K562 (cell line): ENCODE results near the gene PPT2. TPM values are rescaled to one million over a fixed set of nuclear protein-coding genes. Genes with fewer than 3 reads are reported as not detected.
A peak's percentile ranks its signal among the peaks of the same experiment; 100 is the strongest.

Source experiments
- ARID1B ChIP-seq: fragments of 450-650 bp; IDR thresholded peaks from 2 replicates; pipeline ENCODE4 v1.6.1; 2016; ENCODE audit warnings: antibody characterized with exemption, mild to moderate bottlenecking, inconsistent platforms
- BMI1 ChIP-seq: fragments of 150-350 bp; IDR thresholded peaks from 2 replicates; pipeline ENCODE4 v1.6.1; 2014; ENCODE audit warnings: low read length
- CBX8 ChIP-seq: fragments of 200-600 bp; sonication (generic); IDR thresholded peaks from 2 replicates; pipeline ENCODE4 v1.6.1; 2012; ENCODE audit warnings: borderline replicate concordance, mixed run types, low read depth, mild to moderate bottlenecking, moderate library complexity, mixed read lengths, low read length, control low read depth, inconsistent platforms; ENCODE audit not compliant: poor library complexity, severe bottlenecking; ENCODE audit errors: extremely low read depth
- FOXJ2 ChIP-seq: fragments of 200-800 bp; sonication (Bioruptor generic); IDR thresholded peaks from 2 replicates; pipeline ENCODE4 v1.6.1; 2016; ENCODE audit warnings: missing genetic modification characterization, missing compliant biosample characterization
- GABPB1 ChIP-seq: sonication (generic); formaldehyde crosslinking; IDR thresholded peaks from 2 replicates; pipeline ENCODE4 v1.8.0; 2022; ENCODE audit warnings: mild to moderate bottlenecking, missing genetic modification reagents
- IFI16 ChIP-seq: fragments of 250-450 bp; sonication (Bioruptor Pico); IDR thresholded peaks from 2 replicates; pipeline ENCODE4 v2.1.2; 2022; ENCODE audit warnings: mild to moderate bottlenecking, inconsistent platforms
- KAT2B ChIP-seq: IDR thresholded peaks from one replicate; pipeline ENCODE4 v1.6.1; 2012; ENCODE audit warnings: low read depth, mild to moderate bottlenecking, control low read depth, inconsistent platforms, low read length, moderate library complexity
- KLF6 ChIP-seq: fragments of 250-450 bp; sonication (Bioruptor Pico); IDR thresholded peaks from 2 replicates; pipeline ENCODE4 v1.4.0; 2020; ENCODE audit warnings: mild to moderate bottlenecking, moderate library complexity, borderline replicate concordance
- MTA2 ChIP-seq: fragments of 450-650 bp; IDR thresholded peaks from 2 replicates; pipeline ENCODE4 v1.6.1; 2016; ENCODE audit warnings: low read depth
- NFIC ChIP-seq: fragments of 450-650 bp; IDR thresholded peaks from 2 replicates; pipeline ENCODE4 v1.6.1; 2017; ENCODE audit warnings: mild to moderate bottlenecking, inconsistent platforms
- POLR2G ChIP-seq: fragments of 200-400 bp; formaldehyde crosslinking; IDR thresholded peaks from 2 replicates; pipeline ENCODE4 v1.6.1; 2017; ENCODE audit warnings: low read depth, mild to moderate bottlenecking, antibody characterized with exemption, low read length, moderate library complexity
- SRF ChIP-seq, 2 experiments: fragments of 250-450, 450-650 bp in 1 of 2; sonication (Bioruptor Pico) in 1 of 2; sonication (generic) in 1 of 2; formaldehyde crosslinking; IDR thresholded peaks; 2 replicates each; pipeline versions ENCODE4 v1.5.0 to v1.5.1; 2020 to 2022; ENCODE audit warnings: mild to moderate bottlenecking in 1 of 2, missing genetic modification reagents in 1 of 2
- YY1 ChIP-seq, 3 experiments: IDR thresholded peaks; 2 replicates each; pipeline ENCODE4 v1.6.1; 2011; ENCODE audit warnings: low read length in 2 of 3, mild to moderate bottlenecking in 2 of 3, moderate library complexity in 2 of 3, borderline replicate concordance in 1 of 3, control low read depth in 1 of 3, low read depth in 1 of 3; ENCODE audit not compliant: insufficient read depth in 3 of 3, insufficient replicate concordance in 2 of 3, control insufficient read depth in 1 of 3, insufficient read length in 1 of 3; ENCODE audit errors: extremely low read depth in 1 of 3
- ZFPM2 ChIP-seq: fragments of 250-450 bp; sonication (Bioruptor Pico); IDR thresholded peaks from 2 replicates; pipeline ENCODE4 v1.5.1; 2022; ENCODE audit warnings: mild to moderate bottlenecking
- ZNF311 ChIP-seq: fragments of 250-450 bp; sonication (Bioruptor Pico); IDR thresholded peaks from 2 replicates; pipeline ENCODE4 v1.4.0; 2020; ENCODE audit warnings: mild to moderate bottlenecking, moderate library complexity
- ZNF507 ChIP-seq: conservative IDR thresholded peaks from 2 replicates; pipeline ENCODE4 v1.6.1; 2017; ENCODE audit warnings: missing genetic modification characterization, missing compliant biosample characterization
- ZNF780A ChIP-seq: fragments of 250-450 bp; sonication (Bioruptor Pico); IDR thresholded peaks from 2 replicates; pipeline ENCODE4 v1.5.0; 2021; ENCODE audit warnings: mild to moderate bottlenecking
- ZNF830 ChIP-seq: fragments of 250-450 bp; sonication (Bioruptor Pico); IDR thresholded peaks from 2 replicates; pipeline ENCODE4 v1.5.0; 2021; ENCODE audit warnings: mild to moderate bottlenecking
- polyA plus RNA-seq, 8 experiments: library from polyadenylated mRNA; depleted of rRNA in 4 of 8; stranded (reverse) in 5 of 8; unstranded in 3 of 8; fragments of >200 nt; fragmentation: Nextera tagmentation in 2 of 8; fragmentation: Illumina TruSeq in 1 of 8; extraction: Ambion mirVana in 2 of 8; extraction: Trizol in 1 of 8; gene quantifications; 2 replicates each; pipeline versions ENCODE4 v1.2.1 to v1.2.3, GENCODE V29; 2011 to 2014; ENCODE audit warnings: inconsistent platforms in 1 of 8, missing spikeins in 1 of 8
- total RNA-seq, 7 experiments: library from RNA; depleted of rRNA in 6 of 7; stranded (reverse); fragments of >200 nt in 6 of 7; fragmentation: Illumina TruSeq in 2 of 7; extraction: Trizol in 2 of 7; gene quantifications; 2 replicates each; pipeline versions ENCODE4 v1.2.1 to v1.2.3, GENCODE V29; 2011 to 2021; ENCODE audit warnings: low replicate concordance in 1 of 7
- TF ChIP-seq, protein P1 (sequence below): fragments of 250-450 bp; sonication (Bioruptor Pico); IDR thresholded peaks from 2 replicates; pipeline ENCODE4 v1.4.0; 2020; ENCODE audit warnings: mild to moderate bottlenecking, moderate library complexity
- TF ChIP-seq, protein P2 (sequence below): sonication (generic); formaldehyde crosslinking; IDR thresholded peaks from 2 replicates; pipeline ENCODE4 v1.9.0; 2022; ENCODE audit warnings: mild to moderate bottlenecking, missing genetic modification reagents
- TF ChIP-seq, protein P3 (sequence below), 3 experiments: IDR thresholded peaks in 2 of 3; conservative IDR thresholded peaks in 1 of 3; 2 replicates each; pipeline ENCODE4 v1.5.1; 2011 to 2012; ENCODE audit warnings: low read length in 3 of 3, mild to moderate bottlenecking in 3 of 3, control low read depth in 2 of 3, improper control_type of control experiment in 1 of 3, inconsistent platforms in 1 of 3, low read depth in 1 of 3, mixed read lengths in 1 of 3, moderate library complexity in 1 of 3; ENCODE audit not compliant: insufficient read depth in 2 of 3
- TF ChIP-seq, protein P4 (sequence below): fragments of 450-650 bp; formaldehyde crosslinking; conservative IDR thresholded peaks from 2 replicates; pipeline ENCODE4 v1.4.0; 2022; ENCODE audit warnings: mild to moderate bottlenecking, missing genetic modification characterization

The PPT2 gene
- total and polyA plus RNA-seq, 9 of the 15 experiments (the other 6 are each of a cell fraction or from before 2014, with no cell fraction given): 27.4 to 98.8 (median 69.9) TPM

DNA sequence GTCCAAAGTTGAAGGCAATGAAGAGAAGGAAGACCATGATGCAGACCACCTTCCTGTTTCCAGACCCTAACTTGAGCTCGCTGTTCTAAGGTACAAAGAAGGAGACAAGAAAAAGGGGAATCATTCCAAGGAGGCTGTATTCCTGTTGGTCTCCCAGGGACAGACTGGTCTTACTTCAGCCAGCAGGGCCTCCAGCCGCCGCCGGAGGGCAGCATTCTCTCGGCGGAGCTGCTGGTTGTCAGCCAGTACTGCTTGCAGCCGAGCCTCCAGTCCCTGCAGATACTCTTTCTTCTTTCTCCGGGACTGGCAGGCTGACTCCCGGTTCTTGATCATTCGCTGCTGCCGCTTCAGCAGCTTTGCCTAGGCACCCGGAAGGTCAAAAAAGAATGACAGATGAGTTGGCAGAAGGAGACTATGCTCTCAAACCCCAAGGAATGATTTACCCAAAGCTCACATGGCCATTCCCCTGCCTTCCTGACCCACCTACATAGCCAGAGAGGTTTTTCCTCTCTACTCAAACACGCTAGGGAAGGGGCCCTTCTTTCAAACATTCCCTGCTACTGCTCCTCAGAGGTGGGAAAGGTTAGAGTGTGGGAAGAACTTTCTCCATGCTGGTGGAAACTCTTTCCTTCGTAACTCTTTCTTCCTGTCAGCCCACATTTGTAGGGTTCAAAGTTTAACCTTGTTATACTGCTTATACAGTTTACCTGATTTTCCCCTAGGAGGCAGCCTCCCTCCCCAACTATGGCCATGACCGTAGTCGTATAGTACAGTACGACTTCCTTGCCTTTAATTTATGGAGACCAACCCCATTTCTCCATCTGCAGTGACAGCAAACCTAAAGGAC lies 34.9 kb upstream of the PPT2 start (continued):
- no peak for TF ChIP-seq CBX8
- TF ChIP-seq, protein P1, sequence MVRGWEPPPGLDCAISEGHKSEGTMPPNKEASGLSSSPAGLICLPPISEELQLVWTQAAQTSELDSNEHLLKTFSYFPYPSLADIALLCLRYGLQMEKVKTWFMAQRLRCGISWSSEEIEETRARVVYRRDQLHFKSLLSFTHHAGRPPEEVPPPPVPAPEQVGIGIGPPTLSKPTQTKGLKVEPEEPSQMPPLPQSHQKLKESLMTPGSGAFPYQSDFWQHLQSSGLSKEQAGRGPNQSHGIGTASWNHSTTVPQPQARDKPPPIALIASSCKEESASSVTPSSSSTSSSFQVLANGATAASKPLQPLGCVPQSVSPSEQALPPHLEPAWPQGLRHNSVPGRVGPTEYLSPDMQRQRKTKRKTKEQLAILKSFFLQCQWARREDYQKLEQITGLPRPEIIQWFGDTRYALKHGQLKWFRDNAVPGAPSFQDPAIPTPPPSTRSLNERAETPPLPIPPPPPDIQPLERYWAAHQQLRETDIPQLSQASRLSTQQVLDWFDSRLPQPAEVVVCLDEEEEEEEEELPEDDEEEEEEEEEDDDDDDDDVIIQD (CRISPR knock-in tag): no peak
- no peak for TF ChIP-seq ZNF780A
- no peak for TF ChIP-seq KLF6 (CRISPR knock-in tag)
- TF ChIP-seq, protein P2, sequence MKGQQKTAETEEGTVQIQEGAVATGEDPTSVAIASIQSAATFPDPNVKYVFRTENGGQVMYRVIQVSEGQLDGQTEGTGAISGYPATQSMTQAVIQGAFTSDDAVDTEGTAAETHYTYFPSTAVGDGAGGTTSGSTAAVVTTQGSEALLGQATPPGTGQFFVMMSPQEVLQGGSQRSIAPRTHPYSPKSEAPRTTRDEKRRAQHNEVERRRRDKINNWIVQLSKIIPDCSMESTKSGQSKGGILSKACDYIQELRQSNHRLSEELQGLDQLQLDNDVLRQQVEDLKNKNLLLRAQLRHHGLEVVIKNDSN (CRISPR knock-in tag): no peak
- TF ChIP-seq MTA2: no peak
- TF ChIP-seq POLR2G: 0 out of 2 replicates have a peak, but pooled peaks have one; percentile 44
- TF ChIP-seq ZFPM2 (CRISPR knock-in tag): no peak
- no peak for TF ChIP-seq NFIC
- no peak for TF ChIP-seq KAT2B
- TF ChIP-seq ARID1B: no peak
- TF ChIP-seq, protein P3, sequence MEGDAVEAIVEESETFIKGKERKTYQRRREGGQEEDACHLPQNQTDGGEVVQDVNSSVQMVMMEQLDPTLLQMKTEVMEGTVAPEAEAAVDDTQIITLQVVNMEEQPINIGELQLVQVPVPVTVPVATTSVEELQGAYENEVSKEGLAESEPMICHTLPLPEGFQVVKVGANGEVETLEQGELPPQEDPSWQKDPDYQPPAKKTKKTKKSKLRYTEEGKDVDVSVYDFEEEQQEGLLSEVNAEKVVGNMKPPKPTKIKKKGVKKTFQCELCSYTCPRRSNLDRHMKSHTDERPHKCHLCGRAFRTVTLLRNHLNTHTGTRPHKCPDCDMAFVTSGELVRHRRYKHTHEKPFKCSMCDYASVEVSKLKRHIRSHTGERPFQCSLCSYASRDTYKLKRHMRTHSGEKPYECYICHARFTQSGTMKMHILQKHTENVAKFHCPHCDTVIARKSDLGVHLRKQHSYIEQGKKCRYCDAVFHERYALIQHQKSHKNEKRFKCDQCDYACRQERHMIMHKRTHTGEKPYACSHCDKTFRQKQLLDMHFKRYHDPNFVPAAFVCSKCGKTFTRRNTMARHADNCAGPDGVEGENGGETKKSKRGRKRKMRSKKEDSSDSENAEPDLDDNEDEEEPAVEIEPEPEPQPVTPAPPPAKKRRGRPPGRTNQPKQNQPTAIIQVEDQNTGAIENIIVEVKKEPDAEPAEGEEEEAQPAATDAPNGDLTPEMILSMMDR (IDR thresholded peaks at IDR 0.05 in 2 of 3, conservative IDR thresholded peaks at IDR 0.05 in 1 of 3; ENCODE audit: insufficient read depth in 2 of 3, low read depth in 1 of 3, low read length in 3 of 3): peak; percentile 98
- TF ChIP-seq YY1 (IDR thresholded peaks at IDR 0.05; ENCODE audit: borderline replicate concordance in 1 of 3, control insufficient read depth in 1 of 3, extremely low read depth in 1 of 3, insufficient read depth in 3 of 3, insufficient read length in 1 of 3, insufficient replicate concordance in 2 of 3, low read depth in 1 of 3, low read length in 2 of 3): peak in 2 of 3 experiments; percentile 47 to 57
- TF ChIP-seq SRF (CRISPR knock-in tag; IDR thresholded peaks at IDR 0.05): peak in 1 of 2 experiments; percentile 68; a peak in 1 of 4 replicates
- TF ChIP-seq FOXJ2: no peak
- TF ChIP-seq BMI1: no peak
- TF ChIP-seq GABPB1 (CRISPR knock-in tag): peak; percentile 25; the same call in 1 of the 2 replicates
- no peak for TF ChIP-seq ZNF311 (CRISPR knock-in tag)
- 0 out of 2 replicates have a peak, but pooled peaks have one; percentile 12 for TF ChIP-seq ZNF830 (CRISPR knock-in tag)
- no peak for TF ChIP-seq IFI16 (CRISPR knock-in tag)
- TF ChIP-seq, protein P4, sequence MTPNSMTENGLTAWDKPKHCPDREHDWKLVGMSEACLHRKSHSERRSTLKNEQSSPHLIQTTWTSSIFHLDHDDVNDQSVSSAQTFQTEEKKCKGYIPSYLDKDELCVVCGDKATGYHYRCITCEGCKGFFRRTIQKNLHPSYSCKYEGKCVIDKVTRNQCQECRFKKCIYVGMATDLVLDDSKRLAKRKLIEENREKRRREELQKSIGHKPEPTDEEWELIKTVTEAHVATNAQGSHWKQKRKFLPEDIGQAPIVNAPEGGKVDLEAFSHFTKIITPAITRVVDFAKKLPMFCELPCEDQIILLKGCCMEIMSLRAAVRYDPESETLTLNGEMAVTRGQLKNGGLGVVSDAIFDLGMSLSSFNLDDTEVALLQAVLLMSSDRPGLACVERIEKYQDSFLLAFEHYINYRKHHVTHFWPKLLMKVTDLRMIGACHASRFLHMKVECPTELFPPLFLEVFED: no peak
- no peak for TF ChIP-seq ZNF507 (tag)
